IMR-90 (cell line): ENCODE results near the gene GTF2F1. TPM values are rescaled to one million over a fixed set of nuclear protein-coding genes. Genes with fewer than 3 reads are reported as not detected.

ENCODE experiments used
- ATAC-seq: fragments of 200-7000 bp; cut with Tn5 transposase; 2 replicates; pipeline ENCODE4 v1.9.1; 2020; ENCODE audit warnings: low read depth, mild to moderate bottlenecking, moderate library complexity
- BruUV-seq: library from RNA; stranded (reverse); fragments of 400-500 nt; replicated peaks from 2 replicates; lab custom pipeline; 2021; lab: Mats Ljungman, UMichigan
- CTCF ChIA-PET: fragments of 300-600 bp; formaldehyde crosslinking; extraction: SDS; loops from one replicate; lab custom pipeline; 2021; ENCODE audit warnings: antibody characterized with exemption; lab: Yijun Ruan, JAX
- POLR2A ChIA-PET: fragments of 300-600 bp; sonication (Branson Sonifier 250); formaldehyde crosslinking; loops from one replicate; lab custom pipeline; 2022; ENCODE audit warnings: antibody characterized with exemption; ENCODE audit not compliant: unreplicated experiment; lab: Charles Lee
- DNase-seq: peaks from one replicate; pipeline ENCODE4 v3.0.0; 2013
- H2AFZ ChIP-seq: replicated peaks from 2 replicates; pipeline ENCODE3; 2013; ENCODE audit warnings: low read length, mild to moderate bottlenecking; ENCODE audit not compliant: poor library complexity
- H2AK5ac ChIP-seq: 2 replicates; pipeline ENCODE4 v1.6.1; 2013; ENCODE audit warnings: low read depth, low read length, inconsistent platforms
- H2AK9ac ChIP-seq: replicated peaks from 2 replicates; pipeline ENCODE3; 2013; ENCODE audit warnings: mild to moderate bottlenecking, low read depth, low read length, moderate library complexity; ENCODE audit not compliant: poor library complexity
- H2BK120ac ChIP-seq: 2 replicates; pipeline ENCODE4 v1.6.1; 2013; ENCODE audit warnings: low read depth, low read length, inconsistent platforms
- H2BK15ac ChIP-seq: 3 replicates; pipeline ENCODE4 v1.6.1; 2013; ENCODE audit warnings: low read depth, low read length, inconsistent platforms
- H2BK20ac ChIP-seq: 2 replicates; pipeline ENCODE4 v1.6.1; 2013; ENCODE audit warnings: low read depth, mild to moderate bottlenecking, inconsistent platforms, low read length, moderate library complexity
- H2BK5ac ChIP-seq: 2 replicates; pipeline ENCODE4 v1.6.1; 2013; ENCODE audit warnings: mild to moderate bottlenecking, low read depth, low read length, inconsistent platforms; ENCODE audit not compliant: poor library complexity, severe bottlenecking
- H3K14ac ChIP-seq: replicated peaks from 2 replicates; pipeline ENCODE4 v1.6.1; 2013; ENCODE audit warnings: low read depth, low read length, inconsistent platforms
- H3K18ac ChIP-seq: 2 replicates; pipeline ENCODE4 v1.6.1; 2013; ENCODE audit warnings: low read depth, low read length, control low read depth
- H3K23ac ChIP-seq: 2 replicates; pipeline ENCODE4 v1.6.1; 2013; ENCODE audit warnings: low read depth, low read length, inconsistent platforms
- H3K27ac ChIP-seq: 2 replicates; pipeline ENCODE4 v1.5.1; 2013; ENCODE audit warnings: mild to moderate bottlenecking, control low read depth, low read length; ENCODE audit not compliant: insufficient read depth
- H3K27me3 ChIP-seq: 2 replicates; pipeline ENCODE4 v1.6.1; 2013; ENCODE audit warnings: low read length; ENCODE audit not compliant: control insufficient read depth, insufficient read depth
- H3K36me3 ChIP-seq: 2 replicates; pipeline ENCODE4 v1.6.1; 2013; ENCODE audit warnings: low read length, mixed read lengths; ENCODE audit not compliant: control insufficient read depth, insufficient read depth
- H3K4ac ChIP-seq: 2 replicates; pipeline ENCODE4 v1.6.1; 2013; ENCODE audit warnings: low read depth, low read length, inconsistent platforms
- H3K4me1 ChIP-seq: 2 replicates; pipeline ENCODE4 v1.6.1; 2013; ENCODE audit warnings: low read length, mixed read lengths; ENCODE audit not compliant: control insufficient read depth, insufficient read depth
- H3K4me2 ChIP-seq: 2 replicates; pipeline ENCODE4 v1.6.1; 2013; ENCODE audit warnings: low read depth, mild to moderate bottlenecking, control low read depth, low read length, moderate library complexity
- H3K4me3 ChIP-seq: 2 replicates; pipeline ENCODE4 v1.5.1; 2013; ENCODE audit warnings: low read depth, mild to moderate bottlenecking, control low read depth, low read length, moderate library complexity; ENCODE audit not compliant: insufficient read depth
- H3K56ac ChIP-seq: 2 replicates; pipeline ENCODE4 v1.6.1; 2013; ENCODE audit warnings: low read length, inconsistent platforms; ENCODE audit not compliant: insufficient read depth; ENCODE audit errors: extremely low read depth
- H3K79me1 ChIP-seq, 2 experiments: 2 replicates each; pipeline ENCODE4 v1.6.1; 2013; ENCODE audit warnings: low read length in 2 of 2, inconsistent platforms in 1 of 2, low read depth in 1 of 2
- H3K9ac ChIP-seq: 2 replicates; pipeline ENCODE4 v1.6.1; 2013; ENCODE audit warnings: low read depth, low read length, control low read depth
- H3K9me1 ChIP-seq: 2 replicates; pipeline ENCODE4 v1.6.1; 2013; ENCODE audit warnings: low read length, inconsistent platforms; ENCODE audit not compliant: insufficient read depth
- H3K9me3 ChIP-seq: 2 replicates; pipeline ENCODE4 v1.6.1; 2013; ENCODE audit warnings: low read length; ENCODE audit not compliant: control insufficient read depth, insufficient read depth
- H4K20me1 ChIP-seq: 2 replicates; pipeline ENCODE4 v1.6.1; 2013; ENCODE audit warnings: low read length, inconsistent platforms; ENCODE audit not compliant: insufficient read depth
- H4K5ac ChIP-seq: 2 replicates; pipeline ENCODE4 v1.6.1; 2013; ENCODE audit warnings: mild to moderate bottlenecking, low read depth, low read length, control low read depth
- H4K8ac ChIP-seq, 2 experiments: 2 replicates each; pipeline ENCODE4 v1.6.1; 2013; ENCODE audit warnings: low read depth in 2 of 2, low read length in 2 of 2, control low read depth in 1 of 2, inconsistent platforms in 1 of 2
- H4K91ac ChIP-seq: 2 replicates; pipeline ENCODE4 v1.6.1; 2013; ENCODE audit warnings: low read depth, low read length, inconsistent platforms; ENCODE audit not compliant: insufficient read depth
- FOS ChIP-seq: fragments of 150-350 bp; IDR thresholded peaks from 2 replicates; pipeline ENCODE4 v1.6.1; 2016; ENCODE audit warnings: low read depth, low read length
- POLR2A ChIP-seq: IDR thresholded peaks from 2 replicates; pipeline ENCODE4 v1.6.1; 2012; ENCODE audit warnings: mild to moderate bottlenecking, low read depth, low read length
- WGBS, 2 experiments: methylation state at CpG; one replicate each; pipeline versions ENCODE4 v1.1.5 to v1.1.7; 2013; ENCODE audit warnings: missing lambda C conversion rate in 2 of 2; ENCODE audit not compliant: insufficient read length in 1 of 2; ENCODE audit errors: extremely low coverage in 2 of 2; 5-methylcytosine and 5-hydroxymethylcytosine counted together
- dilution Hi-C: fragments of 300-500 bp; cut with HindIII; formaldehyde crosslinking; loops from one replicate; pipeline ENCODE4 v1.14.3; 2018; ENCODE audit warnings: low sequenced_read_pairs; ENCODE audit not compliant: unreplicated experiment
- in situ Hi-C: fragments of 300-500 bp; cut with MboI; formaldehyde crosslinking; loops from 3 replicates; pipeline ENCODE4 v1.14.3; 2019; ENCODE audit warnings: low sequenced_read_pairs, inconsistent platforms, mixed read lengths
- intact Hi-C: fragments of 100-400 bp; cut with micrococcal nuclease; formaldehyde crosslinking; loops from 2 replicates; pipeline ENCODE4 v1.10.0; 2022
- polyA plus RNA-seq, 3 experiments: library from polyadenylated mRNA; depleted of rRNA; stranded (reverse); fragments of >200 nt; gene quantifications; 2 replicates each; pipeline ENCODE4 v1.2.3, GENCODE V29; 2012; ENCODE audit warnings: low replicate concordance in 1 of 3
- total RNA-seq: library from RNA; depleted of rRNA; stranded (reverse); fragments of >200 nt; gene quantifications from 2 replicates; pipeline ENCODE4 v1.2.3, GENCODE V29; 2012

Gene GTF2F1
- total and polyA plus RNA-seq, 2 of the 4 experiments (the other 2 are of a cell fraction), result 43.7 to 51.4 TPM

GRCh38 chr19:6413721-6414643 lies 21.0 kb upstream of the GTF2F1 start:
- dilution Hi-C loops, result no loop called here
- in situ Hi-C loops, result no loop called here
- ChIA-PET CTCF (no interaction called here), POLR2A (no interaction called here)
- Histone ChIP-seq H2AK5ac (no peak overlapping the region), H3K4me3 (no peak overlapping the region), H3K27me3 (no peaks in the 10 kb centered on the region), H3K36me3 (peaks cover 55% of the 10 kb centered on the region), H4K91ac (no peak overlapping the region), H3K9ac (no peak overlapping the region), H3K18ac (no peak overlapping the region), H4K20me1 (peaks cover 18% of the 10 kb centered on the region), H2AK9ac (peak overlapping the region; percentile 5), H3K23ac (no peak overlapping the region), H2BK15ac (no peak overlapping the region), H2BK20ac (no peak overlapping the region), H2AFZ (no peak overlapping the region), H4K5ac (no peak overlapping the region), H4K8ac (no peak overlapping the region), H3K4ac (no peak overlapping the region), H3K9me3 (no peaks in the 10 kb centered on the region), H3K14ac (no peak overlapping the region), H2BK5ac (no peak overlapping the region), H2BK120ac (no peak overlapping the region), H3K27ac (no peak overlapping the region), H3K79me1 (peaks cover 0 to 14% of the 10 kb centered on the region in 2 experiments; a peak in 2 of 4 replicates), H3K9me1 (no peaks in the 10 kb centered on the region; the same call in 1 of the 2 replicates), H3K56ac (no peak overlapping the region), H3K4me2 (no peak overlapping the region), H3K4me1 (no peaks in the 10 kb centered on the region)
- intact Hi-C loops, result loop anchor here (10.0 kb wide), 1 partner anchor 369 kb away; no protein-coding TSS in a partner anchor
- TSS peak; percentile 74 for BruUV-seq
- 86% methylated on average over 5 of the region's 42 CpGs; no CpG with 5 or more reads in 1 of the 2 experiments for WGBS, 2 experiments
- ATAC-seq (no peak), DNase-seq (no peak)
- TF ChIP-seq FOS (no peak), POLR2A (no peak)
